HG03460 (cell line): ENCODE results near the gene WDR33.

Source experiments
- ATAC-seq: cut with Tn5 transposase; IDR thresholded peaks from one replicate; pipeline ENCODE4 v1.9.1; 2021; ENCODE audit not compliant: unreplicated experiment

WDR33 gene

DNA sequence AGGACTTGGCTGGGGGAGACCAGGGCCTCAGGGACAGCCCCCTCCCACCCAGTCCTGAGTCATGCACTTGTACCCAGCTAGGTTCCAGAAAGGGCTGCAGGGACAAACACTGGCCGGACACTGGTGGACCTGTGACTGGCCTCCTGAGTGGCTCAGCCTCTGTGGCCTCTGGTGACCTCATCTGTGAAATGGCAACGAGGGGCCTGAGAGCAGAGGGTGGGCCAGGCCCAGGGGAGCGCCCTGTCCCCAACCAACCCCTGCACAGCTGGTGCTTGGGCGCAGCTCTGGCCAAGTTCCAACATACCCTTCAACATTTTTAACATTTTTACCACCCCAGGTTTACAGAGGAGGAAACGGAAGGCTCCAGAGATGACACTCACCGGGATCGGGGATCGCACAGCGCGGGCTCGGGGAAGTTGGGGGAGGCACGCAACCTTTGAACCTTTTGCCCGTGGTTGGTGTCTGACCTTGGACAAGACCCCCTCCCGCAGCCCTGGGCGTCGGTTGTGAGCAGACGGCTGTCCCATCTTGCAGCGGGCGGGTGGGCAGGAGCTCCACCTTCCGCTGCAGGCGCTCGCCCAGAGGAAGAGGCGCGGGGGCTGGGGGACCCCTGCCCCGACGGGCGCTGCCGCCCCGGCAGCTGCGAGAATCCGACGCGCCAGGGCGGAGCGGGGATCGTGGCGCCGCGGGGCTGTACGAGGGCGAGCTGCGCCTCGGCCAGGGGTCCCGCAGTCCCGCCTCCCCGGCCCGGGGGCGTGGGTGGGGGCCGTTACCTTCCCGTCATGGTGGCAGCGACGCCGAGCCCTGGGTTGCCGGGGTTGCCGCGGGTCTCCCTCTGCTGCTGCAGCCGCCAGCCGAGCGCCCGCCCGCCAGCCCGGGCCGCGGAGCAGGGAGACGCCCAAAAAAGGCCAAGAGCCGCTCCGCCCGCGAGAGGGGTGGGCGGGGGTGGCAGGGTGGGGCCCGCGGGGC lies 136.4 kb downstream of the WDR33 start:
- ATAC-seq: no peak

DNA sequence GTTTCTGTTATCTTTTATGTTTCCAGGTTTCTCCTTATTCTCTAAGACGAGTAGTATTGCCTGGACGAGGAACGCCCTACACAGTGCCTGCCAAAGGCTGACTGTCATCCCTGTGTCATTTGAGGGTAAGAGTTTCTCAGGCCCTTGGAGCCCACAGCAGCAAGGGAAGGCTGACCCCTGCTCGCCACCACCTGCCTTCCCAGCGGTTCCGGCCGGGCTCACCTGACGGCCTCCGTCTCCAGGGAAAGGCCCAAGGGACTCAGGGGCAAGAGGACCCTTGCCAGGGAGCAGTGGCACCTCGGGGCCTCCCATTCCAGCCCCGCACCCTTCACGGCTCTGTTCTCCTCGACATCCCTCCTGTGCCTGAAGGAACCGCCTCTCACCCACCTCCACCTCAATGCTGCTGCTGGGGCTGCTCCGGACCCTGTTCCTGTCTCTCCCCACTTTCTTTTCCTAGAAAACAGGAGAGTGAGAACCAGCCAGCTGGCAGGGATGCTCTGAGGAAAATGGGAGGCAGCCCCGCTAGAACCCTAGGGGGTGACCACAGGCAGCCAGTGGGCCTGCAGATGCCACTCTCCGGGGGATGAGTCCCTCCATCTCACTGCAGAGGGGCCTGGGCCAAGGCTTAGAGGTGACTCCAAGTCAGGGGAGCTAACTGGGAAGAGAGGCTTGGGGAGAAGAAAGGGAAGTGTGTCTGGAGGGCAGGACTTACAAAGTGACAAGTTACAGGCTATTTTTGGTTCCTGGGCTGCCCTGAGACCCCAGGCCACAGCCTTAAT lies 137.5 kb downstream of the WDR33 start:
- ATAC-seq: no peak

DNA sequence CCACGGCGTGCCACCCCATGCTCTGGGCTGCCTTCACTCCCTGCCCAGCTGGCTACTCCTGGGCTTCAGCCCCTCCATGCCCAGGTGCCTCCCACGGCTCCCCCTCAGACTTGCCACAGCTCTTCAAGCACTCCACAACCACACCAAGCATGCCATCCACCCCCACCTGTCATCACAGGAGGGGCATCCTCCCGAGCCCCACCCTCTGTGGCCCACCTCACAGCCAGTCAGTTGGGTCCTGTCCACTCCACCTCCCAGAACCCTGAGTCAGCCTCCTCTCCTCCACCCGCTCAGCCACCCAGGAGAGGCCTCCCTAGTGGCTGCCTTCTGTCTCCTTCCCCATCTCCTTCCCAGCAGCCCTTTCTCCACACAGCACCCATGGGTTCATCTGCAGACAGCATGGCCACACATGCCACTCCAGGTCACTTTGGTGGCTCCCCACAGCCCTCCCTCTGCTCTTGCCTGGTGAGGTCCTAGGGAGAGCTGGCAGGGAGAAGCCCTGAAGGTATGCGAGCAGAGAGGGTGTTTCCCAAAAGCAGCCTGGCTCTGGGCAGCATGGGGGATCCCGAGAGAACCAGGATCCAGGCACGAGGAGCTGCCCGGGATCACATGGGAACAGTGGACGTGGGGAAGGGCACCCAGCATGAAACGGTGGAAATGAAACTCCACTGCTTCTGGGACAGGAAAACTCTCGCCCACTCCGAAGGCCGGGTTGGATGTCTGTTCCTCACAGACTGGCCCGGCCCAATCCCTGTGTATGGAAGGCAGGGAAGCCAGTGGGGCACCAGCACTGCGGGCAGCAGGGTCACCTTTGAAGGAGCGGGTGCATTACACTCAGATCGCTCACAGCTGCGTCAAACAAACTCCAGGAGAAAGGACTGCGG lies 138.4 kb downstream of the WDR33 start:
- ATAC-seq: no peak

DNA sequence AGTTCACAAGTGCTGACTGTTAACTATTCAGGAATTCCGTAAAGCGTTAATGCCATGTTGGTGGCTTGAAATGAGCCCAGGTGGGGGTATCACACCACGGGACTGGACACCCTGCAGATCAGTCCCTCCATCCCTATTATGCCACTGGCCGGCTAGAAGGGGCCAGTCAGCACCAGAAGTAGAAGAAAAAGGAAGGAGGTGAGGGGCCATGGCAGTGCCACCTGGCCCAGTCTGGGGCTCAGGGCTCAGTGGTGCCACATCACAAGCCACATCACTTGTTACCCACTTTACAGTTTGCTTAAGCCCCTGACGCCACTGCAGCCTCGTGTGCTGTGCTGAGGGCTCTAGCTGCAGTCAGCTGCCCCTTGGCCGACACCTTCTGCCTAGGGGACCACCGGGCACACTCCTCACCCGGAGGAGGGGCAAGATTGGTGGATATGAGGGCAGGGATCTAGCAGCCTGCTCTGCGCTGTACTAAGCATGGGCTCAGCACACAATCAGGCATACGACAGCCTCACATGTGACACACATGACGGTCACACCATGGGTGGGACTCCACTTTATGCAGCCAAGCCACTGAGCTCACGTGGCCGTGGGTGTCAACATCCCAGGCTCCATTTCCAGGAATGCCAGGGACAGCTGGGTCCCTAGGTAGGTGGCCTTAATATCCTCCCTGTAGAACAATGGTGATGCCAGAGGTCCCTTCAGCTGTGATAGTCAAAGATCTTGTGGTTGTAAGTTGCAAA lies 139.2 kb downstream of the WDR33 start:
- ATAC-seq: no peak

DNA sequence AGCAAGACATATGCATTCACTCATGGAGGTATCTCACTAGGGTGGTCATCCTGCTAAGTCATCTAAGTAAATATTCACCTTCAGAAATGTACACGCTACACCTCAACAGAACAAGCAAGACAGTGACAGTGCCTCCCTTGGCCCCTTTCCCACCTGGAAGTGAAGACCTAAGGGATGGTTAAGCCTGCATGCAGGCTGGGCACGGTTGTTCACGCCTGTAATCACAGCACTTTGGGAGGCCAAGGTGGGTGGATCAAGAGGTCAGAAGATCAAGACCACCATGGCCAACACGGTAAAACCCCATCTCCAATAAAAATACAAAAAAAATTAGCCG lies 140.0 kb downstream of the WDR33 start:
- ATAC-seq: no peak

DNA sequence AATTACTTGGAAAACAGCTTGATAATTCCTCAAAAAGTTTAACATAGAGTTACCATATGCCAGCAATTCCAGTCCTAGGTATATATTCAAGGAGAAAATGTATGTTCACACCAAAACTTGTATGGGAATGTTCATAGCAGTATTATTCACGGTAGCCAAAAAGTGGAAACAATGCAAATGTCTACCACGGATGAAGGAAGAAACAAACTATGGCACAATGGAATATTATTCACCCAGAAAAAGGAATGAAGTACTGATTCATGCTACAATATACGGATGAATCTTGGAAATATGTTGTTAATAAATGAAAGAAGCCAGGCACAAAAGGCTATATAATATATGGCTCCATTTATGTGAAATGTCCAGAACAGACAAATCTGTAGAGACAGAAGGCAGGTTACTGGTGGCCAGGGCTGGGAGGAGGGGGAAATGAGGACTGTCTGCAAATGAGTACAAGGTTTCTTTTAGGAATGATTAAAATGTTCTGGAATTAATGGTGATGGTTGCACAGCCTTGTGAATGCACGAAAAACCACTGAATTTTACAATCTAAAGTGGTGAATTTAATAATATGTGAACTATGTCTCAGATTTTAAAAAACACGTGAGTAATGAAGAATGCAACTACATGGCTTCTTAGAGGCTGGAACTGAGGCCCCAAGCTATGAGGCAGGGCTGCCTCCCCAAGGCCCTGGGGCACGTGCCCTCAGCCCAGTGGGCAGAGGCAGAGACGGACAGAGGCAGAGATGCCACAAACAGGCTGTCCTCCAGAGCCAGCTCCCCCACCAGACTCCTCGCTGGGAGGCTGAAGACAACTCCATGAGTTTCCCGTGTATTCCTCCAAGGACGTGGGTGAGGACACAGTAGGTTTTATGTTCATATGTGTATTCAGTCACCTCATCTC lies 140.7 kb downstream of the WDR33 start:
- ATAC-seq: no peak

DNA sequence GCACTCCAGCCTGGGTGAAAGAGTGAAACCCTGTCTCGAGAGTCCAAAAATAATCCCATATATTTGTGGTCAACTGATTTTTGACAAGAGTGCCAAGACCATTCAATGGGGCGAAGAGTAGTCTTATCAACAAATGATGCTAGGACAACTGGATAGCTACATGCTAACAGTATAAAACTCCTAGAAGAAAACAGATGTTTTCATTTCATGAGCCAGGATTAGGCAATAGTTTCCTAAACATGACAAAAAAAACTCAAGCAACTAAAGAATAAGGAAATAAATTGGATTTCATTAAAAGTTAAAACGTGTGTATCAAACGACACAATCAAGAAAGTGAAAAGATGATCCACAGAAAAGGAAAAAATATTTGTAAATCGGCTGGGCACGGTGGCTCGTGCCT lies 141.9 kb downstream of the WDR33 start:
- ATAC-seq: no peak

DNA sequence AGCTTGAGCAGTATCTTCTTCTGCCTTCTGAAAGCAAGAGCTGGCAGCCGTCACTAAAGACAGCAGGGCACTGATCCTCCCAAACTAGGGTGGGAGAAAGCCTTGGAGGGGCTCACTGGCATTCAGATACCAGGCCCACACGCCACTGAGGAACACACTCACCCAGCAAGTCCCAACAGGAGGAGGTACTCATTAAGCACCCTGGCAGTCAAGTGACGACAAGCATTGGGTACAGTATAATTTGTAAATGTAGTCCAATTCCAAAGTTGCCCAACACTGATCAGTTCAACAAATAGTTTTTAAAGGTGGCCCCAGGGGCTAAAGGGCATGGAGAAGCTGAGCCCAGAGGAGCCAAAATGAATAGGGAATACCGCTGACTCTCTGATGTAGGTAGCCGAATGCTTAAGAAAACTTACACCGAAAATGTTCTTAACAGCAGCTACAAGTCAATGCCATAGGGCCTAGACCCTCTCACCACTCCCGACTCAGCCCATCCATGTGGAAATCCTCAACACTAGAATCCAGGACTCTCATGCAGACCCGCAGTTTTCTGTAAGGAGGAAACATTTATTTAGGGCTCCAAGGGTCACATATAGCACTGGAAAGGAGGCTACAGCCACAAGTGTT lies 145.6 kb downstream of the WDR33 start:
- ATAC-seq: no peak

DNA sequence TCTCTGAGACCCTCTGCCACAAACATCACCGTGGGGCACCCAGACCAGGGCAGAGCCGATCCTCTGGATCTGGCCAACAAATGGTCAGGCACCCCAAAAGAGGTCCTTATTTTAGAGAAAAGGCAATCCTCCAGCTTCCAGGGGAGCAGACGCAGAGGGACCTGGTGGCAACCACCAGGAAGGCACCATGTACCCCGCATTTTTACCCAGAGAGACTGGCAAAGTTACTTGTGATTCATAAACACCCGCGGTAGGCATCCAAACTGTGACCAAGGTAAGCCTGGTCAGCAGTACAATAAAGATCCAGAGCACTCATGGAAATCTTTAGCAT lies 146.1 kb downstream of the WDR33 start:
- ATAC-seq: no peak

DNA sequence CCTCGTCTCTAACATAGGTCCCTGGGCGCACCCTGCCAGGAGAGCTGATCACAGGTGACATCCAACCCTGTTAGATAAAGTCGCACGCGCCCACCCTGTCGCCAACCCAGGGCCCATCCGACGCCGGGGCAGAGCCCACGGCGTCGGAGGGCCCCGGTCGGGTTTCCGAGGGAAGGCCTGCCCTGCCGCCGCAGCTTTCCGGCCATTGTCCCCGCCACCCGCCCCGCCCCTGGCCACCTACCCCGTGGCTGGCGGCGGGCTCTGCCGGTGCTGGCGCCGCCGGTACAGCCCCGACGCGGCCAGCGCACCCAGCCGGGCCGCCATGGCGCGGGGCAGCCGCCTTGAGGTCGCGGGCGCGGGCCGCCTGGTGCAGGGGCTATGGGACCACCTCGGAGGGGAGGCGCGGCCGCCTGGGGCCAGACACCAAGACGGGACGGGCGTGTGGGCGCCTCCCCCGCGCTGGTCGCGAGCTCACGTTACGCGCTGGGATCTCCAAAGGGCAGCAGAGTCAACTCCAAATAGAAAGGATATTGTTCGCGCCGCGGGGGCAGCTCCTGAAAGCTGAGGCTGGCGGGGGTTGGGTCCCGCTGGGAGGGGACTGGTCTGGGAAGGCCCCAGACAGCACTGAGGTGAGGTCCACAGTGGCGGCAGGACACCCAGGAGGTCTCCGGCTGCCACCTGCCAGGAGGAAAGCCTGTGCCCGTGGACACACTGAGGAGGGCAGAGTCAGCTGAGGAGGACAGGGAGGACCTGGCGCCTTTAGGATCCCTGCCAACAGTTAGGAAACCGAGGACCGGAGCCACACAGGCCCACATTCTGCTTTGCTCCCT lies 146.7 kb downstream of the WDR33 start:
- ATAC-seq: no peak

DNA sequence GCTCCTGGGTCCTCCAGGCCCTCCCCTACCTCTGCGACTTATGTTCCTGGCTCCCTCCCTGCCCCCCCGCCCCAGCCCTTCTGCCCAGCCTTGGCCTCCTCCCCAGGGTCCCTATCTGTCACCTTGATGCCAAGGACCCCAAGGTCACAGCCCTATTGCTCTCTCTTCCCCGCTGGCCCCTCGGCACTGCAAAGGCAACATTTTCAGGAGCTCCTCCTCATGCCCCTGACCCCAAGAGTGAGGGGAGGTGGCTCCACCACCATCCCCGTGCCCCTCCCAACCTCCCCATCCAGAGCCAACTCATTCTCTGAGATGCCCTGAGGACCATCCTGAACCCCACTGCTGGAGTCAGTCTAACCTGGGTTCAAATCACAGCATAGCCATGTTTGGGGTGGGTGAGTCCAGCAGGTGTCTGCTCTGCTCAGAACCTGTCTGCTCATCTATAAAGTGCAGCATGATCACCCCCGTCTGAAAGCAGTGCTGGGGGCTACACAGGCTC lies 147.4 kb downstream of the WDR33 start:
- ATAC-seq: no peak

DNA sequence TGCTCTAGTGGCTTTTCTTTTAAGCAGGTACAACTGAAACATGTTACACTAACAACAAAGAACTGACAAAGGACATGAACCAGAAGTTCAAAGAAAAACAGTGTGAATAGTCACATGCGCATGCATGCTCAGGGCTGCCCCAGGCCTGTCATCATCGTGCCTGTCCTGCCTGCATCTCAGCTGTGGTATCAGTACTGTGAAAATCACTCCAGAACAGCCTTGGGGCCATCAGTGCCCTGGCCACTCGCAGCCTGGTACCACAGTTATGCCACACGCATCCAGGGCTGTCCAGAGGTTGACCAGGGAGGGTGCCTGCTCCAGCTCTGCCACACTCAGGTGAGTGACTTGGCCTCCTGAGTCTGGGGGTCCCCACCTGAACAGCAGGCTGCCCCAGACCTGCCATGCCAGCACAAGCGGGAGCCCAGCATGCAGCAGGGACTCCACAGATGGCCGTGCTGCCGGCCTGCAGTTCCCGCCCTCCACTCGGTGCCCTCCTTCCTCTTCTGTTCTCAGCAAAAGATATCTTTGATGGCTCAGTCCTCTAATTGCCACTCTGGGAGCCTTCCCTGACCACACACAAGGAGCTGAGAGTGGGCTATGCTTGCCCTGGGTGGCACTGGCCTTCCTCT lies 147.9 kb downstream of the WDR33 start:
- no peak for ATAC-seq

DNA sequence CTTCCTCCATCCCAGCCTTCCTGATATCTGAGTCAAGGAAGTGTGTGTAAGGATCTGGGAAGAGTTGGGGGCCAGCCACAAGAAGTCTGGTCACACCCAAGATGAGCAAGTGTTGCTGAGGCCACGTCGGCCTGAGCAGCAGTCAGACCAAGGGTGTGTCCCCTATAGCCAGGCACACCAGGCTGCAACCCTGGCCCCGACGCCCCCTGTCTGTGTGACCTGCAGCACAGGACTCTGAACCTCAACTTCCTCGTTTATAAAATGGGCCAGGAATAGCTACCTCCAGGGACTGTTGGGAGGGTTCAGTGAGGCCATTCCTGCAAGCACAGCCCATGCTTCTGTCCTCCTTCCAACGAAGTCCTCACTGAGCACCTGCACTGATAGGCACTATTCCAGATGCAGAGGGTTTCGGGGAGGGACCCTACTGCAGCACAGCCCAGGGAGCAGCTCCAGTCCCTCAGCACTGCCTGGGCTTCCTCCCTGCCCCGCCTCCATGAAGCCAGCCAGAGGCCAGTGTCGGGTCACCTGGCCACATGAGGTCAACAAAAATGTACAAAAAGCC lies 148.9 kb downstream of the WDR33 start:
- ATAC-seq: no peak

DNA sequence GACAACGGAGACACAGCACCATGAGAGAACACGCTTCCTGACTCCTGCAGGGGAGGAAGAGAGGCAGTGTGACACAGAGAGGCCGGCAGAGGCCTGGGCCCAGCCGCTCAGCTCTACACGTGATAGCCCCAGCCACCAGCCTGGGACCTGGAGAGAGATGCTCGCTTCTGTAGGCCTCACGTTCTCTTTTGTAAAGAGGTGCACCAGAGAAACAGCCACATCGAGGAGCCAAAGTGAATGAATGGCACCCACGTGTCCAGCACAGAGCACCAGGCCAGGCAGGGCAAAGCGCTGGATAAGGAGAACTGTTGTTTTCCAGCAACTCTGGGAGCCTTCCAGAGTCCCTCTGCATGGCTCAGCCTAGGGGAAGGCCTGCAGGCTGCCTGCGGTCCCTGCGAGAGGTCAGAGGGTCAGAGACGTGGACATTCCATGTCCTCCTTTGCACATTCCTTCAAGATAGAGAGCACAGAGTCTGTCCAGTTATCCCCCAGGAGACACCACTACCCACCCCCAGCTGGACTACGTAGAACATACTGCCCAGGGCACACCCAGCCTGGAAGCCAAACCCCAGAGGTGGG lies 149.8 kb downstream of the WDR33 start:
- no peak for ATAC-seq

DNA sequence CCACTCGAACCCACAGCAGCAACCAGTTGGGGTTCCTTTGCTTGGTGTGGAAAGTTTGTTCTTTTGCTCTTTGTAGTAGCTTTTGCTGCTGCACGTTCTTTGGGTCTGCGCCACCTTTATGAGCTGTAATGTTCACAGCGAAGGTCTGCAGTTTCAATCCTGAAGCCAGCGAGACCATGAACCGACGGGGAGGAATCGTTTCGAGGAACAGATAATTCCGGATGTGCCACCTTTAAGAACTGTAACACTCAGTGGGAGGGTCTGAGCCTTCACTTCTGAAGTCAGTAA lies 150.7 kb downstream of the WDR33 start:
- no peak for ATAC-seq

DNA sequence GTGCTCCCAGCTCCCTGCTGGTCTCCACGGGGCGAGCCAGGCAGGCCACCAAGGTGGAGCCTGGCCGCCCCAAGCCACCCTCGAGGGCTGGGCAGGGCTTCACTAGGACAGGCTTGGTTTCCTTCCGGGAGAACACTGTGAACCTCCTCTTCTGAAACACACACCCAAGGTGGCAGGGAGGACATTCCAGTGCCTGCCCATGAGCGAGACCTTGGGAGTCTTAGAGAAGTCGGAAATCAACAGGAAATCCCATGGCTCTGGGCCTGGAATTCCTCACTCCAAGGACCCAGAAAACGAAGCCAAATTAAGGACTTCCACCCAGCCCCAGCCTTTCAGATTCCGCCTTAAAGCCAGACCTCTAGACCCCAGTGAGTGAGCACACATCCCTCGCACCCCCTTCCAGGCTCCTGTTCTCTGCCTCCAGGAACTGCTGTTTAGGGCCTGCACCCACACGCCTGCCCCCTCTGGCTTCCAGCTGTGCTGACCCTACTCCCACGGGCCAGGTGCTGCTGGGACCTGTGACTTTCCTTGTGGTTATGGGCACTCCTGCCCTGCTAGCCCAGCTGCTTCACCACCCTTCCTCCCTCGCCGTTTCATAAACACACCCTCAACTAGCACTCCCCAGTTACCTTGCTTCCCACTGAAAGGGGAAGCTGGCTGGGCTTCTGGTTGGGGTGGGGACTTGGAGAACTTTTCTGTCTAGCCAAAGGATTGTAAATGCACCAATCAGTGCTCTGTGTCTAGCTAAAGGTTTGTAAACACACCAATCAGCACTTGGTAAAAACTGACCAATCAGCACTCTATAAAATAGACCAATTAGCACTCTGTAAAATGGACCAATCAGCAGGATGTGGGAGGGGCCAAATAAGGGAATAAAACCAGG lies 151.3 kb downstream of the WDR33 start:
- no peak for ATAC-seq
